Measurements from ENCODE around the gene OR51B2.
"Not testable (repeated sequence)": the region's sequence is repeated elsewhere in the genome, so short reads cannot be mapped to it uniquely, and the experiment has no call there.

Gene OR51B2

GRCh38 chr11:5324197-5324596, at the start of gene OR51B2:
Gene OR51B2 (minus strand): TSS chr11:5324297. CDS start chr11:5324297, 0 bp downstream.
- DNase-seq (ENCODE audit: low read depth), result no peak

GRCh38 chr11:5369789-5370188, 45.7 kb upstream of the OR51B2 start:
- DNase-seq (ENCODE audit: low read depth), result no peak

GRCh38 chr11:5368502-5369043, 44.5 kb upstream of the OR51B2 start:
- DNase-seq (ENCODE audit: low read depth), result no peak

DNA sequence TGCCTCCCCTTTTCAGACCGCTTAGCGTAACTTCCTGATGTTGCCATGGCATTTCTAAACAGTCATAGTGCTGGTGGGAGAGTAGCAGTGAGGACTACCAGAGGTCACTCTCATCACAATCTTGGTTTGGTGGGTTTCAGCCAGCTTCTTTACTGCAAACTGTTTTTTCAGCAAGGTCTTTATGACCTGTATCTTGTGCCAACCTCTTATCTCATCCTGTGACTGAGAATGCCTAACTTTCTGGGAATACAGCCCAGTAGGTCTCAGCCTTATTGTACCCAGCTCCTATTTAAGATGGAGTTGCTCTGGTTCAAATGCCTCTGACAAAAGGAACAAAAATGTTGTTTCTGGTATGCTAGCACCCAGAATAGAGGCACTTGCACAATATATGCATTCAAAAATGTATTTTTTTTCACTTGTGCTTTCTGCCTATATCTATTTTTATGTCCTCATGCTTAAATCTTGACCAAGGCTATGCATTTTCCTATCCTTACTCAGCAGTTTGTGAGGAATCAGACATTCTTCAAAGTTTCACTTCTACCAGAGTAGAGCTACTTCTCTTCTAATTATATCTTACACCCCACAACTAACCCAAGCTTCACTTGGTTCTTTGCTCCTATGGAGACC, 43.5 kb upstream of the OR51B2 start:
- DNase-seq (ENCODE audit: low read depth), result no peak

- no peak for DNase-seq (ENCODE audit: low read depth)
Observed at GRCh38 chr11:5366856-5367255, 42.8 kb upstream of the OR51B2 start.

- not testable (repeated sequence) for DNase-seq (ENCODE audit: low read depth)
Observed at GRCh38 chr11:5366365-5366764, 42.3 kb upstream of the OR51B2 start.

GRCh38 chr11:5364214-5364613, 40.1 kb upstream of the OR51B2 start:
- no peak for DNase-seq (ENCODE audit: low read depth)

DNA sequence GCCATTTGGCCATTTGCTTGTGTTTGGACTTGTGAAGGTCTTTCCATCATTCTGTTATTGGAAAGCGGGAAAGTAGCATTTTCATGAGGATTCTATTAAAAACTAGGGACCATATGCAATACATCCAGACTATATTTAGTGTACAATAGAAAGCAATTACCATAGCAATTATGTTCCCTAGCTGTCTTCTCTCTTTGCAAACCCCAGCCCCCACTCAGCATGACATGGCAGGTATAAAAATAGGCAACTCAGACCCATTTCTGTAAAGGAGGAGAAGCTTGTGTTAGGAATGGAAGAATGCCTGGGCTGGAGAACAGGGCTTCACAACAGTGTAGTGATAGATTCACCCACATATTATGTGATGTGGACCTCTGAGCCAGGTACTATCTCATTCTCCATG, 39.6 kb upstream of the OR51B2 start:
- no peak for DNase-seq (ENCODE audit: low read depth)

DNA sequence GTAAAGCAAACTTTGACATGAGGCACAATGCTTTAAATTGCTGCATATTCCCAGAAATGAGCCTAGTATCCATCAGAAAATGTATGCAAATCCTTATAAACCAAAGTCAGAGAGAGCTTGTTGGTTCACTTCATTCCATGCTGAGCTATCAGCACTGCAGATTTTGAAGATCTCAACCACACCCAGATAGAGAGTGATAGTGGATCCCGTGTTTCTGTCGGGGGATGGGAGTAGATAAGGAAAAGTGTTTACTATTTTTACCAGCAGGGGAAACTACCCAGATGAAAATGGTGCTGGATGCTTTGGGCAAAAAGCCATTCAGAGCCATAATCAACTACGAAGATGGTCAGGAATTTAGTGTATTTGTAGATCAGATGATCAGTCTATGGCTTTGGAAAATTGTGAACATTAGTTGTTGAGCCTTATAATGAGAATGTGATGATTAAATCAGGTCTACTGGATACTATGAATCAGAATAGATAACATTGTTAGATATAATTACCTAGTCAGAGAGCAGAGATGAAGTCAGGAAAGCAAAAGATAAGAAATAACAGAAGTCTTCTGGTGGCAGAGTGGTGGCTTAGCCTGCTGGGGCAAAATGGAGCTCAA, 38.0 kb upstream of the OR51B2 start:
- no peak for DNase-seq (ENCODE audit: low read depth)

GRCh38 chr11:5356031-5356430, 31.9 kb upstream of the OR51B2 start:
- not testable (repeated sequence) for DNase-seq (ENCODE audit: low read depth)

DNA sequence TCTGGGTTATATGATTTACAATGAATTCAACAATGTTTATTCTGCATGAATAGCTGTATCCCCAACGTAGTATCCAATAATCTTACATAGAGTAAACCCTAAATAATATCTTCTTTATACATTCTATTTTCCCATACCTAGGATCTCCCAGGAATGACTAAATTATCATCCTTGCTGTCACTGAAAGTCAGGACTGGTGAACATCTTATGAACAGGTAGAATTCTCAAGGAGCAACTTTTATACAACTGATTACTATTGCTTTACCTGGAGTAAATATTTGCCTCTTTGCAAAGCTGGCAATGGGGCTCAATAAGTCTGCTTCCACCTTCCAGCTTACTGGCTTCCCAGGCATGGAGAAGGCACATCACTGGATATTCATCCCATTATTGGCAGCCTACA, 27.1 kb upstream of the OR51B2 start, which contains the start of gene OR51B6:
Gene OR51B6 (plus strand): TSS at position 301 of the 400 bp plus-strand sequence. CDS start 0 bp downstream, at position 301.
- no peak for DNase-seq (ENCODE audit: low read depth)

GRCh38 chr11:5349550-5349949, 25.5 kb upstream of the OR51B2 start:
- no peak for DNase-seq (ENCODE audit: low read depth)

GRCh38 chr11:5348551-5349194, 24.6 kb upstream of the OR51B2 start:
- no peak for DNase-seq (ENCODE audit: low read depth)

- DNase-seq (ENCODE audit: low read depth), result no peak
Observed at GRCh38 chr11:5345831-5346230, 21.7 kb upstream of the OR51B2 start.

DNA sequence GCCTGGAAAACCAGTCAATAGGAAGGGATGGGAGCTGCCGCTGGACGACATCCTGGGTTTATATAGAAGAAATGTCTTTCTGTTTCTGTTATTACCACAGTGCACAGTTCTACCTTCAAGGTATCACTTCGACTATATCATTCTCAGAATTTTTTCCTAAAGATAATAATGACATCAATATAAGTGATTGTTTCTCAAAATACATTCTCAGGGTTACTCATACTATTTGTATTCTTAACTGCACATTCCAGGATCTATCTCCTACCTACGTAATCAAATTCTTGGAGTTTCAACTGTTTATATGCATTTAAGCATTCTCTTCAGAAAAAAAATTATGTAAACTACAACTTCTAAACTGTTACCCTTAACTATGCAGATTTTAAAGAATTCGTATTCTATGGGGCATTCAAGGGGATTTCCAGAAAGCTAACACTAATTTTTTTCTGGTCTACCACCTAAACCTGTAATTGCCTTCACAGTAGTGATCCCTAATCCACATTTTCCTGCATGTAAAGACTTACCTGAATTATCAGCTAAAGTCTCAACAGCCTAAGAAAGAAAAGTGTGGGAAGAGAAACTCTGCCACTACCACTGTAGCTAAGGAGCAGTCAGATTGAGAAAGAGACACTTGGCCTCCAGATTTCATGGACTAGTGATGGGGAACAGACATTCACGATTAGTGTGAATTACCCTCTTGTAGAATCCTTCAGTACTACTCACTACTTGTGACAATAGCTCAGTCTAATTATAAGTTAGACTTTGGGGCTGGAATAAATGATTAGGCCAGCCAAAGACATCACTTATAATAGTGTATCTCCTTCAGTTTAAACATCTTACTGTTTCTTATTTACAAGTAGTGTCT, 19.6 kb upstream of the OR51B2 start, which contains the start of gene OR51B5:
Gene OR51B5 (minus strand): TSS at position 51 of the 862 bp plus-strand sequence. CDS start 0 bp downstream, at position 51.
- no peak for DNase-seq (ENCODE audit: low read depth)

GRCh38 chr11:5339771-5340322, 15.8 kb upstream of the OR51B2 start:
- no peak for DNase-seq (ENCODE audit: low read depth)

DNA sequence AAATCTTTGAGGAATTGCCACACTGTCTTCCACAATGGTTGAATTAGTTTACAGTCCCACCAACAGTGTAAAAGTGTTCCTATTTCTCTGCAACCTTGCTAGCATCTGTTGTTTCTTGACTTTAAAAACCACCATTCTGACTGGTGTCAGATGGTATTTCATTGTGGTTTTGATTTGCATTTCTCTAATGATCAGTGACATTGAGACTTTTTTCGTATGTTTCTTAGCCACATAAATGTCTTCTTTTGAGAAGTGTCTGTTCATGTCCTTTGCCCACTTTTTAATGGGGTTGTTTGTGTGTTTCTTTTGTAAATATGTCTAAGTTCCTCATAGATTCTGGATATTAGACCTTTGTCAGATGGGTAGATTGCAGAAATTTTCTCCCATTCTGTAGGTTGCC, 13.2 kb upstream of the OR51B2 start:
- DNase-seq (ENCODE audit: low read depth), result not testable (repeated sequence)

DNA sequence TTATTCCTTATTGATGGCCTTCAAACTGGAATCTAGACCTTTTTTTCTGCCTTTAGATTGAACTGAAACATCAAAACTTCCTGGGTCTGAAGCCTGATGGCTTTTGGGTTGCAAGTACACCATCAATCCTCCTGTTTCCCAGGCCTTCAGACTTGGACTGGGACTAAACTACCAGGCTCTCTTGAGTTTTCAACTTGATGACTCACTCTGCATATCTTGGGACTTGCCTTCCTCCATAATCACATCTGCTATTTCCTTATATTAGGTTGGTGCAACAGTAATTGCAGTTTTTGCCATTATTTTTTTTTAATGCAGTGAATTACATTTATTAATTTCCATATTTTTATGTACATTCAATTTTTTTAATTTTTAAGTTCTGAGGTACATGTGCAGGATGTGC, 12.2 kb upstream of the OR51B2 start:
- DNase-seq (ENCODE audit: low read depth), result no peak

DNA sequence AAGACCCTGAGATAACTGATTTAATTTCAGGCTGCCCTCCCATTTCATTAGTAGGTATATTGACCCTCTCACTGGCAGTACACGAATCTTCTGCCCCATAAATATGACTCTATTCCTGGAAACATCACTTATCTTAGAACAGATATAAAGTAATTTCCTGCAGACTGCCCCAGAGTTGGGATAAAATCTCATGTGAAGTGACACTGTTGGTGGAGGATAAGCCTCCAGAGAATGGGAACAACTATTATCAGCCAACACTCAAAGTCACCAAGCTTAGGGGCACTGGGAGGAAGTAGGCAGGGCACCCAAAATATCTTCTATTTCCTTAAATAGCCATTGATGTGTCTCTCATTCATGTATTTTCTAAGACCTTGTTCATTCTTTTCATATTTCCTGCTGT, 11.1 kb upstream of the OR51B2 start:
- no peak for DNase-seq (ENCODE audit: low read depth)

DNA sequence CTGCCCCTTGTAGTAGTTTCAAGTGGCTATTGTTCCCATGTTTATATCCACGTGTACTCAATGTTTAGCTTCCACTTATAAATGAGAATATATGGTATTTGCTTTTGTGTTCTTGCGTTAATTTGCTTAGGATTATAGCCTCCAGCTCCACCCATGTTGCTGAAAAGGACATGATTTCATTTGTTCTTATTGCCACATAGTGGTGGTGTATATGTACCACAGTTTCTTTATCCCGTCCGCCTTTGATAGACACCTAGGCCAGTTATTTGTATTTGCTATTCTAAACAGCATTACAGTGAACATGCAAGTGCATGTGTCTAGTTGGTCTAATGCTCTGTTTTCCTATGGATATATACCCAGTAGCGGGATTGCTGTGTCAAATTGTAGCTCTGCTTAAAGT, 6.8 kb downstream of the OR51B2 start:
- no peak for DNase-seq (ENCODE audit: low read depth)

DNA sequence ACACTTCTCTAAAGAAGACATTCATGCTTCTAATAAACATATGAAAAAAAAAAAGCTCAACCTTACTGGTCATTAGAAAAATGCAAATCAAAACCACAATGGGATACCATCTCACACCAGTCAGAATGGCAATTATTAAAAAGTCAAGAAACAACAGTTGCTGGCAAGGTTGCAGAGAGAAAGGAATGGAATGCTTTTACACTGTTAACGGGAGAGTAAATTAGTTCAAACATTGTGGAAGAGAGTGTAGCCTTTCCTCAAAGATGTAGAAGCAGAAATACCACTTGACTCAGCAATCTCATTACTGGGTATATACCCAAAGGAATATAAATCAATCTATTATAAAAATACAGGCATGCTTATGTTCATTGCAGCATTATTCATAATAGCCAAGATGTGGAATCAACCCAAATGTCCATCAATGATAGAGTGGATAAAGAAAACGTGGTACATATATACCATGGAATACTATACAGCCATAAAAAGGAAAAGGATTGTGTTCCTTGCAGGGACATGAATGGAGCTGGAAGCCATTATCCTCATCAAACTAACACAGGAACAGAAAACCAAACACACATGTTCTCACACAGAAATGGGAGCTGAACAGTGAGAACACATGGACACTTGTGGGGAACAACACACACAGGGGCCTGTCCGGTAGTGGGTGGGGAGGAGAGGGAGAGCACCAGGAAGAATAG, 10.6 kb downstream of the OR51B2 start:
- not testable (repeated sequence) for DNase-seq (ENCODE audit: low read depth)
